Measurements from ENCODE around the gene RHOH. TPM values are rescaled to one million over a fixed set of nuclear protein-coding genes. Genes with fewer than 3 reads are reported as not detected.

RHOH gene
- total RNA-seq, 1 donor from 2014 or later = not detected

- FAIRE-seq (no peak), DNase-seq (ENCODE audit: low read depth) (no peak)
- H3K79me2 ChIP-seq (ENCODE audit: insufficient read depth, low read length) = no peaks in the 10 kb centered on the region
- Mint-ChIP-seq H3K9me3 (ENCODE audit: unreplicated experiment) (no peaks in the 10 kb centered on the region), H3K4me1 (ENCODE audit: low read depth, unreplicated experiment) (peaks cover 1% of the 10 kb centered on the region), H3K27ac (ENCODE audit: unreplicated experiment) (no peak overlapping the region), H3K4me3 (ENCODE audit: unreplicated experiment) (no peak overlapping the region), H3K36me3 (ENCODE audit: low read depth, unreplicated experiment) (no peaks in the 10 kb centered on the region), H3K27me3 (ENCODE audit: low read depth, unreplicated experiment) (peaks cover 2% of the 10 kb centered on the region)
- H3K27ac ChIP-seq (ENCODE audit: low read depth, low read length) = no peak overlapping the region
- H3K9me3 ChIP-seq (ENCODE audit: insufficient read depth, low read depth, low read length) = no peaks in the 10 kb centered on the region
- H3K4me2 ChIP-seq (ENCODE audit: low read length) = no peak overlapping the region
- no peak overlapping the region for H3K9ac ChIP-seq (ENCODE audit: low read length)
- H2AFZ ChIP-seq (ENCODE audit: low read depth, low read length) = no peak overlapping the region
- no peaks in the 10 kb centered on the region for H4K20me1 ChIP-seq (ENCODE audit: insufficient read depth, low read length)
- no peak for TF ChIP-seq CTCF (IDR thresholded peaks at IDR 0.05; ENCODE audit: insufficient read depth, low read depth, low read length)
- no peak for TF ChIP-seq EZH2 (IDR thresholded peaks at IDR 0.05; ENCODE audit: insufficient read depth, low read length)
- H3K4me1 ChIP-seq (ENCODE audit: insufficient read depth, low read length) = peaks cover 2% of the 10 kb centered on the region
- H3K4me3 ChIP-seq (ENCODE audit: insufficient read depth, low read depth, low read length) = no peak overlapping the region
- H3K27me3 ChIP-seq (ENCODE audit: insufficient read depth, low read length) = no peaks in the 10 kb centered on the region
- no peaks in the 10 kb centered on the region for H3K36me3 ChIP-seq (ENCODE audit: insufficient read depth, low read length)
Measured at GRCh38 chr4:40240040-40240653, 43.3 kb downstream of the RHOH start.

- Mint-ChIP-seq H3K27ac (ENCODE audit: unreplicated experiment) (no peak overlapping the region), H3K4me3 (ENCODE audit: unreplicated experiment) (no peak overlapping the region), H3K27me3 (ENCODE audit: low read depth, unreplicated experiment) (peaks cover 2% of the 10 kb centered on the region), H3K9me3 (ENCODE audit: unreplicated experiment) (no peaks in the 10 kb centered on the region), H3K4me1 (ENCODE audit: low read depth, unreplicated experiment) (peaks cover 5% of the 10 kb centered on the region), H3K36me3 (ENCODE audit: low read depth, unreplicated experiment) (no peaks in the 10 kb centered on the region)
- H3K27ac ChIP-seq (ENCODE audit: low read depth, low read length) = no peak overlapping the region
- H3K4me1 ChIP-seq (ENCODE audit: insufficient read depth, low read length) = peaks cover 2% of the 10 kb centered on the region
- H3K9ac ChIP-seq (ENCODE audit: low read length) = no peak overlapping the region
- TF ChIP-seq EZH2 (IDR thresholded peaks at IDR 0.05; ENCODE audit: insufficient read depth, low read length) (no peak), CTCF (IDR thresholded peaks at IDR 0.05; ENCODE audit: insufficient read depth, low read depth, low read length) (no peak)
- H3K4me3 ChIP-seq (ENCODE audit: insufficient read depth, low read depth, low read length) = no peak overlapping the region
- H3K9me3 ChIP-seq (ENCODE audit: insufficient read depth, low read depth, low read length) = no peaks in the 10 kb centered on the region
- H4K20me1 ChIP-seq (ENCODE audit: insufficient read depth, low read length) = no peaks in the 10 kb centered on the region
- H3K79me2 ChIP-seq (ENCODE audit: insufficient read depth, low read length) = no peaks in the 10 kb centered on the region
- H3K36me3 ChIP-seq (ENCODE audit: insufficient read depth, low read length) = no peaks in the 10 kb centered on the region
- no peak overlapping the region for H2AFZ ChIP-seq (ENCODE audit: low read depth, low read length)
- H3K4me2 ChIP-seq (ENCODE audit: low read length) = no peak overlapping the region
- H3K27me3 ChIP-seq (ENCODE audit: insufficient read depth, low read length) = no peaks in the 10 kb centered on the region
- FAIRE-seq (no peak), DNase-seq (ENCODE audit: low read depth) (no peak)
Measured at GRCh38 chr4:40241026-40241425, 44.2 kb downstream of the RHOH start.

- Histone ChIP-seq H3K36me3 (ENCODE audit: insufficient read depth, low read length) (no peaks in the 10 kb centered on the region), H3K27me3 (ENCODE audit: insufficient read depth, low read length) (no peaks in the 10 kb centered on the region), H3K4me1 (ENCODE audit: insufficient read depth, low read length) (peaks cover 2% of the 10 kb centered on the region), H3K9ac (ENCODE audit: low read length) (no peak overlapping the region), H4K20me1 (ENCODE audit: insufficient read depth, low read length) (no peaks in the 10 kb centered on the region), H3K4me2 (ENCODE audit: low read length) (no peak overlapping the region), H3K4me3 (ENCODE audit: insufficient read depth, low read depth, low read length) (no peak overlapping the region), H2AFZ (ENCODE audit: low read depth, low read length) (no peak overlapping the region), H3K79me2 (ENCODE audit: insufficient read depth, low read length) (no peaks in the 10 kb centered on the region), H3K27ac (ENCODE audit: low read depth, low read length) (no peak overlapping the region), H3K9me3 (ENCODE audit: insufficient read depth, low read depth, low read length) (no peaks in the 10 kb centered on the region)
- Mint-ChIP-seq H3K36me3 (ENCODE audit: low read depth, unreplicated experiment) (no peaks in the 10 kb centered on the region), H3K4me1 (ENCODE audit: low read depth, unreplicated experiment) (peaks cover 7% of the 10 kb centered on the region), H3K4me3 (ENCODE audit: unreplicated experiment) (no peak overlapping the region), H3K27ac (ENCODE audit: unreplicated experiment) (no peak overlapping the region), H3K27me3 (ENCODE audit: low read depth, unreplicated experiment) (peaks cover 2% of the 10 kb centered on the region), H3K9me3 (ENCODE audit: unreplicated experiment) (no peaks in the 10 kb centered on the region)
- DNase-seq (ENCODE audit: low read depth) (no peak), FAIRE-seq (no peak)
- TF ChIP-seq CTCF (IDR thresholded peaks at IDR 0.05; ENCODE audit: insufficient read depth, low read depth, low read length) = no peak
- no peak for TF ChIP-seq EZH2 (IDR thresholded peaks at IDR 0.05; ENCODE audit: insufficient read depth, low read length)
Measured at GRCh38 chr4:40241941-40242340, 45.1 kb downstream of the RHOH start.

All from astrocyte (in vitro differentiated cells and primary cell).